ENCODE results near the gene PCSK9.

The PCSK9 gene

GRCh38 chr1:55041613-55042012, 2.3 kb downstream of the PCSK9 start:
- in situ Hi-C loops (cut with MboI; ENCODE audit: low sequenced_read_pairs), result no loop called here

GRCh38 chr1:55043011-55043410, 3.7 kb downstream of the PCSK9 start:
- in situ Hi-C loops (cut with MboI; ENCODE audit: low sequenced_read_pairs), result no loop called here

- in situ Hi-C loops (cut with MboI; ENCODE audit: low sequenced_read_pairs), result no loop called here
Measured at GRCh38 chr1:55043726-55044125, 4.4 kb downstream of the PCSK9 start.

- in situ Hi-C loops (cut with MboI; ENCODE audit: low sequenced_read_pairs), result no loop called here
Measured at GRCh38 chr1:55044617-55045397, 5.5 kb downstream of the PCSK9 start.

- in situ Hi-C loops (cut with MboI; ENCODE audit: low sequenced_read_pairs), result no loop called here
Measured at GRCh38 chr1:55045430-55045829, 6.1 kb downstream of the PCSK9 start.

- in situ Hi-C loops (cut with MboI; ENCODE audit: low sequenced_read_pairs), result no loop called here
Measured at GRCh38 chr1:55046871-55047270, 7.5 kb downstream of the PCSK9 start.

- in situ Hi-C loops (cut with MboI; ENCODE audit: low sequenced_read_pairs), result no loop called here
Measured at GRCh38 chr1:55047611-55048010, 8.3 kb downstream of the PCSK9 start.

- in situ Hi-C loops (cut with MboI; ENCODE audit: low sequenced_read_pairs), result no loop called here
Measured at GRCh38 chr1:55048453-55049270, 9.3 kb downstream of the PCSK9 start.

- in situ Hi-C loops (cut with MboI; ENCODE audit: low sequenced_read_pairs), result no loop called here
Measured at GRCh38 chr1:55049271-55049913, 10.0 kb downstream of the PCSK9 start.

- in situ Hi-C loops (cut with MboI; ENCODE audit: low sequenced_read_pairs), result no loop called here
Measured at GRCh38 chr1:55049914-55050278, 10.5 kb downstream of the PCSK9 start.

- in situ Hi-C loops (cut with MboI; ENCODE audit: low sequenced_read_pairs), result no loop called here
Measured at GRCh38 chr1:55050283-55050682, 10.9 kb downstream of the PCSK9 start.

GRCh38 chr1:55051169-55051568, 11.8 kb downstream of the PCSK9 start:
- in situ Hi-C loops (cut with MboI; ENCODE audit: low sequenced_read_pairs), result no loop called here

- in situ Hi-C loops (cut with MboI; ENCODE audit: low sequenced_read_pairs), result no loop called here
Measured at GRCh38 chr1:55051621-55052020, 12.3 kb downstream of the PCSK9 start.

- in situ Hi-C loops (cut with MboI; ENCODE audit: low sequenced_read_pairs), result no loop called here
Measured at GRCh38 chr1:55052221-55053142, 13.1 kb downstream of the PCSK9 start.

- in situ Hi-C loops (cut with MboI; ENCODE audit: low sequenced_read_pairs), result no loop called here
Measured at GRCh38 chr1:55053265-55053954, 14.1 kb downstream of the PCSK9 start.

GRCh38 chr1:55054396-55054795, 15.0 kb downstream of the PCSK9 start:
- in situ Hi-C loops (cut with MboI; ENCODE audit: low sequenced_read_pairs), result no loop called here

- in situ Hi-C loops (cut with MboI; ENCODE audit: low sequenced_read_pairs), result no loop called here
Measured at GRCh38 chr1:55055084-55055882, 15.9 kb downstream of the PCSK9 start.

- in situ Hi-C loops (cut with MboI; ENCODE audit: low sequenced_read_pairs), result no loop called here
Measured at GRCh38 chr1:55055951-55056631, 16.7 kb downstream of the PCSK9 start.

GRCh38 chr1:55056632-55056992, 17.3 kb downstream of the PCSK9 start:
- in situ Hi-C loops (cut with MboI; ENCODE audit: low sequenced_read_pairs), result no loop called here
